ENCODE results near the gene WDFY2. TPM values are rescaled to one million over a fixed set of nuclear protein-coding genes. Genes with fewer than 3 reads are reported as not detected.

Gene WDFY2
- total RNA-seq, 4 donors from 2014 or later, result 5.2 to 11.5 (median 8.5) TPM

DNA sequence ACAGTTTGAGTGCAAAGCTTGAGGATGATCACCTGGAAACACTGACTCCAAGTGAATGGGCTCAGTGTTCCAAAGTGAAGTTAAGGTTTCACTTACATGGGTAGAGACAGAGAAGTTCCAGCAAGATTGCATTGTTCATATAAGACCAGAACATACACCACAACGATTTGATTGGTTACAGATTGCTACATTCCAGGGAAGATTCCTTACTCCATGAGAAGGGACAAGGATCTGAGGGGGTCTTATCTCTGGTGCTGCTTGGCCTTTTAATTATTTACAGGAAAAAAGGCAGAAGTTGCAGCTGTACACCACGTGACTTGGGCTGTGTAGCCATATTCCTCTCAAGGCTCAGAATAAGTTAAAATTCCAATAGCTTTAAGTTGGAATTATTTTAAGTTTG is 12.3 kb downstream of the WDFY2 start:
- ATAC-seq, result no peak
- TF ChIP-seq POLR2A (IDR thresholded peaks at IDR 0.05) (no peak), EP300 (IDR thresholded peaks at IDR 0.05) (no peak), POLR2AphosphoS5 (IDR thresholded peaks at IDR 0.05) (no peak)
- TF ChIP-seq, protein P1, sequence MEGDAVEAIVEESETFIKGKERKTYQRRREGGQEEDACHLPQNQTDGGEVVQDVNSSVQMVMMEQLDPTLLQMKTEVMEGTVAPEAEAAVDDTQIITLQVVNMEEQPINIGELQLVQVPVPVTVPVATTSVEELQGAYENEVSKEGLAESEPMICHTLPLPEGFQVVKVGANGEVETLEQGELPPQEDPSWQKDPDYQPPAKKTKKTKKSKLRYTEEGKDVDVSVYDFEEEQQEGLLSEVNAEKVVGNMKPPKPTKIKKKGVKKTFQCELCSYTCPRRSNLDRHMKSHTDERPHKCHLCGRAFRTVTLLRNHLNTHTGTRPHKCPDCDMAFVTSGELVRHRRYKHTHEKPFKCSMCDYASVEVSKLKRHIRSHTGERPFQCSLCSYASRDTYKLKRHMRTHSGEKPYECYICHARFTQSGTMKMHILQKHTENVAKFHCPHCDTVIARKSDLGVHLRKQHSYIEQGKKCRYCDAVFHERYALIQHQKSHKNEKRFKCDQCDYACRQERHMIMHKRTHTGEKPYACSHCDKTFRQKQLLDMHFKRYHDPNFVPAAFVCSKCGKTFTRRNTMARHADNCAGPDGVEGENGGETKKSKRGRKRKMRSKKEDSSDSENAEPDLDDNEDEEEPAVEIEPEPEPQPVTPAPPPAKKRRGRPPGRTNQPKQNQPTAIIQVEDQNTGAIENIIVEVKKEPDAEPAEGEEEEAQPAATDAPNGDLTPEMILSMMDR (IDR thresholded peaks at IDR 0.05), result no peak
- no peak overlapping the region for H3K27ac ChIP-seq
- no peak overlapping the region for H3K4me3 ChIP-seq
- no peaks in the 10 kb centered on the region for H3K27me3 ChIP-seq
- H3K4me1 ChIP-seq, result peaks cover 0 to 12% (median 0%) of the 10 kb centered on the region in 3 donors
- no peaks in the 10 kb centered on the region for H3K9me3 ChIP-seq
- H3K36me3 ChIP-seq, result no peaks in the 10 kb centered on the region
- 58 to 75% methylated on average over 2 of the region's 2 CpGs for WGBS, 2 donors (ENCODE audit: low coverage in 1 of 2)

- Histone ChIP-seq H3K9me3 (no peaks in the 10 kb centered on the region), H3K27me3 (no peaks in the 10 kb centered on the region), H3K27ac (no peak overlapping the region), H3K4me1 (peaks cover 0 to 5% (median 0%) of the 10 kb centered on the region in 3 donors), H3K4me3 (no peak overlapping the region), H3K36me3 (no peaks in the 10 kb centered on the region)
- no peak for TF ChIP-seq POLR2A (IDR thresholded peaks at IDR 0.05)
- TF ChIP-seq, protein P1 (IDR thresholded peaks at IDR 0.05), result no peak
- no peak for TF ChIP-seq EP300 (IDR thresholded peaks at IDR 0.05)
- no peak for TF ChIP-seq POLR2AphosphoS5 (IDR thresholded peaks at IDR 0.05)
- ATAC-seq, result no peak
Observed at GRCh38 chr13:51599444-51600176, 15.3 kb downstream of the WDFY2 start.

GRCh38 chr13:51600703-51601102 is 16.4 kb downstream of the WDFY2 start:
- WGBS, 2 donors (ENCODE audit: low coverage in 1 of 2), result 81% methylated on average over 2 of the region's 3 CpGs; no CpG with 5 or more reads in 1 of the 2 donors
- no peaks in the 10 kb centered on the region for H3K36me3 ChIP-seq
- no peaks in the 10 kb centered on the region for H3K27me3 ChIP-seq

GRCh38 chr13:51601601-51602565 is 17.6 kb downstream of the WDFY2 start:
- 71 to 96% methylated on average over 1 to 7 of the region's 8 CpGs for WGBS, 2 donors (ENCODE audit: low coverage in 1 of 2)
- no peak for ATAC-seq
- H3K9me3 ChIP-seq, result no peaks in the 10 kb centered on the region
- no peaks in the 10 kb centered on the region for H3K27me3 ChIP-seq
- TF ChIP-seq POLR2AphosphoS5 (IDR thresholded peaks at IDR 0.05), result no peak
- no peak for TF ChIP-seq POLR2A (IDR thresholded peaks at IDR 0.05)
- TF ChIP-seq, protein P1 (IDR thresholded peaks at IDR 0.05), result no peak
- no peak for TF ChIP-seq EP300 (IDR thresholded peaks at IDR 0.05)
- no peak overlapping the region for H3K27ac ChIP-seq
- H3K4me3 ChIP-seq, result no peak overlapping the region
- H3K4me1 ChIP-seq, result peaks cover 0 to 20% (median 5%) of the 10 kb centered on the region in 3 donors
- H3K36me3 ChIP-seq, result no peaks in the 10 kb centered on the region

More at GRCh38 chr13:51600703-51601102, 16.4 kb downstream of the WDFY2 start:
- no peak overlapping the region for H3K4me3 ChIP-seq
- ATAC-seq, result no peak
- TF ChIP-seq EP300 (IDR thresholded peaks at IDR 0.05) (no peak), POLR2AphosphoS5 (IDR thresholded peaks at IDR 0.05) (no peak), POLR2A (IDR thresholded peaks at IDR 0.05) (no peak)
- TF ChIP-seq, protein P1 (IDR thresholded peaks at IDR 0.05), result no peak
- H3K27ac ChIP-seq, result no peak overlapping the region
- H3K9me3 ChIP-seq, result no peaks in the 10 kb centered on the region
- H3K4me1 ChIP-seq, result peaks cover 0 to 8% (median under 1%) of the 10 kb centered on the region in 3 donors
